22Rv1 (cell line): ENCODE data around the gene FARS2.

Experiments
- CTCF ChIP-seq: fragments of 450-650 bp; IDR thresholded peaks from 2 replicates; pipeline ENCODE4 v1.5.1; 2017; ENCODE audit warnings: mild to moderate bottlenecking
- ZFX ChIP-seq: fragments of 450-650 bp; IDR thresholded peaks from 2 replicates; pipeline ENCODE4 v1.6.1; 2017; ENCODE audit warnings: antibody characterized with exemption, borderline replicate concordance

GRCh38 chr6:5490501-5491069 lies 229.3 kb downstream of the FARS2 start:
- TF ChIP-seq CTCF (no peak), ZFX (no peak)
